Measurements from ENCODE around the gene PFKP.

DNA sequence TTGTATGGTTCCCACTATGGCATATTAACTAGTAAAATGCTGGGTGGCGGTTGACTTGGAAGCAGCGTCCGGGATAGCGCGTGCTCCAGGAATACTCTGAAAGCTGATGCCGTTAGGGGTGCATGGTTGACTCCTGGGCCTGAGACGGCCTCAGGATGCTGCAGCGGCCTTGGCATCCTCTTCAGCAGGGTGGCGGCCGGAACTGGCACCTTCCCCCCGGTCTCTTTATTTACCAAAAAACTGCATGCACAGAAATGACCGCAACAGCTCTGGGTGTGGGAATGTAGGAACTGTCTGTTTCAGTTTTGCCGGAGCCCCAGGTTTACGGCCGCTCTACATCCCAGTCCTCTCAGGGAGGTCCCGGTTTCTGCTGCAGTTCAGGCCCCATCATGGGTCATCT lies 28.8 kb downstream of the PFKP start:
- TF ChIP-seq CTCF (IDR thresholded peaks at IDR 0.05), result no peak
- no peak for TF ChIP-seq POLR2AphosphoS5 (IDR thresholded peaks at IDR 0.05)
